Activated CD4-positive, alpha-beta memory T cell treated with anti-CD3 and anti-CD28 coated beads, Interleukin-2, amount 10 ng/mL, durations not matched to agents 7 days and 5 days (primary cell): ENCODE results near the gene PSMB5. TPM values are rescaled to one million over a fixed set of nuclear protein-coding genes. Genes with fewer than 3 reads are reported as not detected.

Experiments
- CTCF ChIA-PET: fragments of 350-600 bp; sonication (Branson Sonifier 250); formaldehyde crosslinking; loops from one replicate; lab custom pipeline; 2021; ENCODE audit warnings: antibody characterized with exemption, inconsistent platforms; lab: Charles Lee
- POLR2A ChIA-PET: fragments of 350-600 bp; sonication (Branson Sonifier 250); formaldehyde crosslinking; loops from one replicate; lab custom pipeline; 2021; ENCODE audit warnings: antibody characterized with exemption; lab: Charles Lee
- DNase-seq: peaks from one replicate; pipeline ENCODE4 v3.0.0-alpha.2; 2020
- H3K27ac Mint-ChIP-seq: one replicate; pipeline ENCODE4 v1.8.0; 2021; ENCODE audit warnings: mild to moderate bottlenecking, mixed read lengths
- H3K27me3 Mint-ChIP-seq: one replicate; pipeline ENCODE4 v1.8.0; 2021; ENCODE audit warnings: mixed read lengths
- H3K36me3 Mint-ChIP-seq: one replicate; pipeline ENCODE4 v1.8.0; 2021; ENCODE audit warnings: low read depth, mixed read lengths
- H3K4me1 Mint-ChIP-seq: one replicate; pipeline ENCODE4 v1.8.0; 2021; ENCODE audit warnings: mixed read lengths
- H3K4me3 Mint-ChIP-seq: one replicate; pipeline ENCODE4 v1.8.0; 2021; ENCODE audit warnings: mild to moderate bottlenecking, mixed read lengths
- H3K9me3 Mint-ChIP-seq: one replicate; pipeline ENCODE4 v1.8.0; 2021; ENCODE audit warnings: mixed read lengths
- total RNA-seq, 2 experiments: library from RNA; stranded (reverse); gene quantifications; one replicate each; pipeline ENCODE4 v1.2.3, GENCODE V29; 2021

PSMB5 gene
- total RNA-seq, 2 experiments from 2014 or later: 55.0 to 57.5 TPM

GRCh38 chr14:23057757-23058653 is 23.3 kb upstream of the PSMB5 start:
- ChIA-PET POLR2A (interaction anchor here (0.8 to 3.6 kb wide), 16 partner anchors 11 to 139 kb away, joined by 3 to 37 read pairs (median 6); partner anchors contain the start of genes ACIN1, AJUBA, C14orf119 and HAUS4), CTCF (interaction anchor here (0.6 to 12.5 kb wide), 39 partner anchors 9 to 1140 kb away, joined by 3 to 332 read pairs (median 4); partner anchors contain the start of genes ACIN1, AJUBA, C14orf119 and HAUS4)
- H3K4me1 Mint-ChIP-seq: peaks cover 17% of the 10 kb centered on the region
- peak; percentile 89 for DNase-seq
- H3K9me3 Mint-ChIP-seq: no peaks in the 10 kb centered on the region
- H3K27me3 Mint-ChIP-seq: peaks cover 8% of the 10 kb centered on the region
- peak overlapping the region; percentile 77 for H3K4me3 Mint-ChIP-seq
- H3K36me3 Mint-ChIP-seq: peaks cover 39% of the 10 kb centered on the region
- peak overlapping the region; percentile 58 for H3K27ac Mint-ChIP-seq

- ChIA-PET CTCF (interaction anchor here (0.6 to 12.5 kb wide), 43 partner anchors 9 to 1141 kb away, joined by 3 to 332 read pairs (median 5); partner anchors contain the start of genes ACIN1, AJUBA, C14orf119 and HAUS4), POLR2A (interaction anchor here (0.8 to 3.6 kb wide), 17 partner anchors 12 to 138 kb away, joined by 3 to 37 read pairs (median 6); partner anchors contain the start of genes ACIN1, AJUBA, C14orf119 and HAUS4)
- Mint-ChIP-seq H3K4me3 (peak within 1 kb of the TSS; percentile 77), H3K9me3 (no peaks in the 10 kb centered on the region), H3K36me3 (peaks cover 30% of the 10 kb centered on the region), H3K4me1 (peaks cover 17% of the 10 kb centered on the region), H3K27me3 (peaks cover 8% of the 10 kb centered on the region), H3K27ac (peak within 1 kb of the TSS; percentile 58)
- peak; percentile 76 for DNase-seq
Measured at GRCh38 chr14:23056956-23057756, 22.5 kb upstream of the PSMB5 start, which contains the start of gene CDH24. Gene CDH24 (minus strand): TSS chr14:23057520. CDS start chr14:23055733, 1,787 bp downstream.

- POLR2A ChIA-PET: interaction anchor here (1.3 kb wide), 1 partner anchor 50 kb away, joined by 3 read pairs; no protein-coding TSS in a partner anchor
- peak overlapping the region; percentile 71 for H3K4me3 Mint-ChIP-seq
- CTCF ChIA-PET: interaction anchor here (0.6 to 12.5 kb wide), 12 partner anchors 13 to 503 kb away, joined by 3 to 332 read pairs (median 7); partner anchors contain the start of genes AJUBA and PSMB11
Measured at GRCh38 chr14:23056145-23056955, 21.6 kb upstream of the PSMB5 start.

GRCh38 chr14:23055621-23056144 is 21.0 kb upstream of the PSMB5 start:
- Mint-ChIP-seq H3K4me1 (peaks cover 17% of the 10 kb centered on the region), H3K4me3 (peak overlapping the region; percentile 71), H3K27me3 (peaks cover 8% of the 10 kb centered on the region), H3K36me3 (peaks cover 21% of the 10 kb centered on the region), H3K27ac (no peak overlapping the region), H3K9me3 (no peaks in the 10 kb centered on the region)
- ChIA-PET CTCF (interaction anchor here (1.4 to 12.5 kb wide), 8 partner anchors 13 to 83 kb away, joined by 4 to 332 read pairs (median 10); partner anchors contain the start of genes AJUBA and PSMB11), POLR2A (interaction anchor here (0.8 to 1.3 kb wide), 3 partner anchors 49 to 69 kb away, joined by 3 read pairs; no protein-coding TSS in a partner anchor)
- no peak for DNase-seq

More at GRCh38 chr14:23056145-23056955, 21.6 kb upstream of the PSMB5 start:
- peak; percentile 71 for DNase-seq
- no peak overlapping the region for H3K27ac Mint-ChIP-seq
- peaks cover 17% of the 10 kb centered on the region for H3K4me1 Mint-ChIP-seq
- peaks cover 8% of the 10 kb centered on the region for H3K27me3 Mint-ChIP-seq
- peaks cover 27% of the 10 kb centered on the region for H3K36me3 Mint-ChIP-seq
- H3K9me3 Mint-ChIP-seq: no peaks in the 10 kb centered on the region

GRCh38 chr14:23055147-23055550 is 20.4 kb upstream of the PSMB5 start:
- no peak overlapping the region for H3K4me3 Mint-ChIP-seq
- no peaks in the 10 kb centered on the region for H3K9me3 Mint-ChIP-seq
- H3K36me3 Mint-ChIP-seq: peaks cover 17% of the 10 kb centered on the region
- POLR2A ChIA-PET: interaction anchor here (0.8 to 1.2 kb wide), 2 partner anchors 61 to 68 kb away, joined by 3 read pairs; no protein-coding TSS in a partner anchor
- peaks cover 8% of the 10 kb centered on the region for H3K27me3 Mint-ChIP-seq
- no peak for DNase-seq
- no peak overlapping the region for H3K27ac Mint-ChIP-seq
- CTCF ChIA-PET: interaction anchor here (0.6 to 12.5 kb wide), 10 partner anchors 13 to 115 kb away, joined by 3 to 332 read pairs (median 7); partner anchors contain the start of genes AJUBA and PSMB11
- peaks cover 17% of the 10 kb centered on the region for H3K4me1 Mint-ChIP-seq

GRCh38 chr14:23054000-23054811 is 19.5 kb upstream of the PSMB5 start:
- Mint-ChIP-seq H3K27ac (no peak overlapping the region), H3K9me3 (no peaks in the 10 kb centered on the region), H3K27me3 (peaks cover 8% of the 10 kb centered on the region), H3K36me3 (peaks cover 9% of the 10 kb centered on the region), H3K4me1 (peaks cover 17% of the 10 kb centered on the region), H3K4me3 (no peak overlapping the region)
- POLR2A ChIA-PET: interaction anchor here (1.2 kb wide), 1 partner anchor 67 kb away, joined by 3 read pairs; no protein-coding TSS in a partner anchor
- CTCF ChIA-PET: interaction anchor here (0.7 to 12.5 kb wide), 8 partner anchors 14 to 81 kb away, joined by 3 to 332 read pairs (median 7); partner anchors contain the start of gene AJUBA
- DNase-seq: no peak

- H3K4me1 Mint-ChIP-seq: peaks cover 17% of the 10 kb centered on the region
- ChIA-PET POLR2A (no interaction called here), CTCF (interaction anchor here (0.9 to 12.5 kb wide), 5 partner anchors 37 to 80 kb away, joined by 3 to 332 read pairs (median 10); partner anchors contain the start of gene AJUBA)
- no peaks in the 10 kb centered on the region for H3K9me3 Mint-ChIP-seq
- H3K36me3 Mint-ChIP-seq: peaks cover 4% of the 10 kb centered on the region
- DNase-seq: no peak
- H3K27ac Mint-ChIP-seq: no peak overlapping the region
- H3K4me3 Mint-ChIP-seq: no peak overlapping the region
- peaks cover 8% of the 10 kb centered on the region for H3K27me3 Mint-ChIP-seq
Measured at GRCh38 chr14:23053426-23053825, 18.7 kb upstream of the PSMB5 start.

GRCh38 chr14:23052671-23053070 is 18.0 kb upstream of the PSMB5 start:
- POLR2A ChIA-PET: no interaction called here
- Mint-ChIP-seq H3K9me3 (no peaks in the 10 kb centered on the region), H3K27ac (no peak overlapping the region), H3K4me1 (peaks cover 11% of the 10 kb centered on the region), H3K36me3 (no peaks in the 10 kb centered on the region), H3K27me3 (peaks cover 8% of the 10 kb centered on the region), H3K4me3 (no peak overlapping the region)
- DNase-seq: no peak
- CTCF ChIA-PET: interaction anchor here (1.5 to 12.5 kb wide), 5 partner anchors 16 to 67 kb away, joined by 4 to 332 read pairs (median 10); partner anchors contain the start of gene AJUBA

GRCh38 chr14:23052182-23052623 is 17.5 kb upstream of the PSMB5 start:
- H3K9me3 Mint-ChIP-seq: no peaks in the 10 kb centered on the region
- ChIA-PET POLR2A (interaction anchor here (1.0 to 1.1 kb wide), 2 partner anchors 46 to 66 kb away, joined by 3 read pairs; no protein-coding TSS in a partner anchor), CTCF (interaction anchor here (1.5 to 2.8 kb wide), 5 partner anchors 17 to 65 kb away, joined by 4 to 15 read pairs (median 8); no protein-coding TSS in a partner anchor)
- no peaks in the 10 kb centered on the region for H3K36me3 Mint-ChIP-seq
- H3K27ac Mint-ChIP-seq: no peak overlapping the region
- H3K4me1 Mint-ChIP-seq: peaks cover 11% of the 10 kb centered on the region
- H3K4me3 Mint-ChIP-seq: no peak overlapping the region
- DNase-seq: no peak
- H3K27me3 Mint-ChIP-seq: peaks cover 8% of the 10 kb centered on the region
